Measurements from ENCODE around the gene TEP1.
"Not testable (repeated sequence)": the region's sequence is repeated elsewhere in the genome, so short reads cannot be mapped to it uniquely, and the experiment has no call there.

The TEP1 gene

DNA sequence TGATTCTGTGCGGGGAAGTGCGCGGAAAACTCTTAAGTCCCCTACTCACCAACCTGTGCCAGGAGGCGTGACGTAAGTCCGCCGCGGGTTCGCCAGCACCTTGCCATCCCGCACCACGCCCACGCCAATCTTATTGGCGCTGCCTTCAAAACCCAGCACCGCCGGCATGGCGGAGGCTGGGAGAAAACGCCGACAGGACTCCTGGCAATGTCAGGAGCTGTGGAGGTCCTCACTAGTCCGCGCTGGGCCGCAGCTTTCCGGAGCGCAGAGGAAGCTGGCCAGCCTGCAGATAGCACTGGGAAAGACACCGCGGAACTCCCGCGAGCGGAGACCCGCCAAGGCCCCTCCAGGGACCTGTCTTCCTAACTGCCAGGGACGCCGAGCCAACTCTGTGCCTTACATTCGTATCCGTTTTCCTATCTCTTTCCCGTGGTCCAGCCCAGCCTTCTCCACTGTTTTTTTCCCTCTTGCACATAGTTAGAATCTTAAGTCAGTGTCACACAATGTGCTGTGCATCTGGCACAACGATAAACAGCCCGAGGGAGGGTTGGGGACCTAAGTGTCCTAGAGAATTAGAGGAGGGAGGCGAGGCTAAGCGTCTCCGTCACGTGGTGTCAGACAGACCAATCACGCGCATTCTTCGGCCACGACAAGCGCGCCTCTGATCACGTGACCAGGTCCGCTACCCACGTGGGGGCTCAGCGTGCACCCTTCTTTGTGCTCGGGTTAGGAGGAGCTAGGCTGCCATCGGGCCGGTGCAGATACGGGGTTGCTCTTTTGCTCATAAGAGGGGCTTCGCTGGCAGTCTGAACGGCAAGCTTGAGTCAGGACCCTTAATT is 41.4 kb upstream of the TEP1 start, which contains the start of the genes APEX1 and OSGEP:
Gene APEX1, plus strand, starts transcription at position 711 of the 839 bp plus-strand sequence. CDS start 420 bp downstream, outside the sequence.
Gene OSGEP, minus strand, starts transcription at position 297 of the 839 bp plus-strand sequence. Its CDS starts 129 bp downstream, at position 168.
- peaks cover 0 to 9% of the 10 kb centered on the region in 2 donors for H3K4me1 ChIP-seq (ENCODE audit: control insufficient read depth in 2 of 2, insufficient read depth in 1 of 2, low read depth in 1 of 2, low read length in 2 of 2)
- H2BK12ac ChIP-seq (ENCODE audit: low read length): no peak within 1 kb of the TSS
- H2BK5ac ChIP-seq (ENCODE audit: low read length): peak within 1 kb of the TSS; percentile 84
- DNase-seq (ENCODE audit: low spot score): peak; percentile 98
- H3K79me1 ChIP-seq (ENCODE audit: low read depth, low read length): peaks cover 1% of the 10 kb centered on the region
- H3K36me3 ChIP-seq (replicated peaks in 1 of 2; ENCODE audit: control insufficient read depth in 2 of 2, insufficient read depth in 2 of 2, low read length in 2 of 2): peaks cover 43 to 72% of the 10 kb centered on the region in 2 donors
- WGBS, 2 donors (ENCODE audit: extremely low coverage in 2 of 2, insufficient read length in 2 of 2, insufficient replicate concordance in 1 of 2): no CpG with 5 or more reads among the region's 56 CpGs
- H3K27me3 ChIP-seq (ENCODE audit: control insufficient read depth in 3 of 3, insufficient read depth in 3 of 3, low read depth in 1 of 3, low read length in 3 of 3): no peaks in the 10 kb centered on the region
- no peaks in the 10 kb centered on the region for H3K9me3 ChIP-seq (replicated peaks in 1 of 2; ENCODE audit: control insufficient read depth in 2 of 2, insufficient read depth in 1 of 2, low read depth in 1 of 2, low read length in 2 of 2)
- peak within 1 kb of the TSS; percentile 79 to 94 for H3K4me3 ChIP-seq (ENCODE audit: low read length in 2 of 2)
- no peak within 1 kb of the TSS for H2BK120ac ChIP-seq (ENCODE audit: low read depth, low read length)
- H4K8ac ChIP-seq (ENCODE audit: low read depth, low read length): peak within 1 kb of the TSS; percentile 31
- H2BK15ac ChIP-seq (ENCODE audit: low read length): peak within 1 kb of the TSS; percentile 55
- peak within 1 kb of the TSS; percentile 87 for H2AFZ ChIP-seq (ENCODE audit: low read length)
- H3K4me2 ChIP-seq (ENCODE audit: insufficient read depth, low read length, poor library complexity, severe bottlenecking): peak within 1 kb of the TSS; percentile 69
- peak within 1 kb of the TSS; percentile 97 for H3K18ac ChIP-seq (ENCODE audit: low read length)
- peak within 1 kb of the TSS; percentile 78 for H3K23ac ChIP-seq (ENCODE audit: low read depth, low read length, poor library complexity)
- H4K91ac ChIP-seq (ENCODE audit: low read depth, low read length, poor library complexity): no peak within 1 kb of the TSS
- peak within 1 kb of the TSS; percentile 93 for H3K27ac ChIP-seq (replicated peaks; ENCODE audit: low read length)
- H3K9ac ChIP-seq (ENCODE audit: low read depth, low read length, poor library complexity): peak within 1 kb of the TSS; percentile 93
- no peak within 1 kb of the TSS for H3K4ac ChIP-seq (ENCODE audit: low read length)
- H3K14ac ChIP-seq (ENCODE audit: low read length): no peak within 1 kb of the TSS
- no peak within 1 kb of the TSS for H2AK5ac ChIP-seq (ENCODE audit: low read depth, low read length)

GRCh38 chr14:20452831-20453230 is 39.5 kb upstream of the TEP1 start:
- not testable (repeated sequence) for DNase-seq (ENCODE audit: low spot score)

DNA sequence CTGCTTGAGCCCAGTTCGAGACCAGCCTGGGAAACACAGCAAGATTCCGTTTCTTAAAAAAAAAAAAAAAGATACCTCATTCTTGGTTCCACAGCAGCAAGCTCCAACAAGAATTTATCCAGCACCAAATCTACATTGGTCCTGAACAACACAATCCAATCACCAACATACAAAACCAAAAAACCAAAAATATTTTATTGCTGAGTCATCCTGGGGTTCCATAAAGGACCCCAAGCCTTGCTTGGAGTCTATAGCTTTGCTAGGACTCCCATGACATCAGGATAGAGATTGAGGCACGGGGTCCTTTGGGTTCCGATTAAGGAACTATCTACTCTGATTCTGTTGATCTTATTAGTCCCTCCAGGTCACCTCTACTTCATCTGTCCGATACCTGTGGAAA is 33.6 kb upstream of the TEP1 start:
- Histone ChIP-seq H2AK5ac (ENCODE audit: low read depth, low read length) (no peak overlapping the region), H4K8ac (ENCODE audit: low read depth, low read length) (no peak overlapping the region), H3K9ac (ENCODE audit: low read depth, low read length, poor library complexity) (no peak overlapping the region), H3K36me3 (replicated peaks in 1 of 2; ENCODE audit: control insufficient read depth in 2 of 2, insufficient read depth in 2 of 2, low read length in 2 of 2) (peaks cover 39 to 77% of the 10 kb centered on the region in 2 donors), H2BK15ac (ENCODE audit: low read length) (no peak overlapping the region), H3K4me2 (ENCODE audit: insufficient read depth, low read length, poor library complexity, severe bottlenecking) (no peak overlapping the region), H4K91ac (ENCODE audit: low read depth, low read length, poor library complexity) (no peak overlapping the region), H3K4ac (ENCODE audit: low read length) (no peak overlapping the region), H3K18ac (ENCODE audit: low read length) (no peak overlapping the region), H3K4me1 (ENCODE audit: control insufficient read depth in 2 of 2, insufficient read depth in 1 of 2, low read depth in 1 of 2, low read length in 2 of 2) (no peaks in the 10 kb centered on the region), H3K27me3 (ENCODE audit: control insufficient read depth in 3 of 3, insufficient read depth in 3 of 3, low read depth in 1 of 3, low read length in 3 of 3) (no peaks in the 10 kb centered on the region), H2BK5ac (ENCODE audit: low read length) (no peak overlapping the region), H3K79me1 (ENCODE audit: low read depth, low read length) (no peaks in the 10 kb centered on the region), H3K14ac (ENCODE audit: low read length) (no peak overlapping the region), H2BK12ac (ENCODE audit: low read length) (no peak overlapping the region), H3K27ac (replicated peaks; ENCODE audit: low read length) (no peak overlapping the region), H3K4me3 (ENCODE audit: low read length in 2 of 2) (no peak overlapping the region), H2BK120ac (ENCODE audit: low read depth, low read length) (no peak overlapping the region), H3K23ac (ENCODE audit: low read depth, low read length, poor library complexity) (no peak overlapping the region), H3K9me3 (replicated peaks in 1 of 2; ENCODE audit: control insufficient read depth in 2 of 2, insufficient read depth in 1 of 2, low read depth in 1 of 2, low read length in 2 of 2) (no peaks in the 10 kb centered on the region), H2AFZ (ENCODE audit: low read length) (no peak overlapping the region)
- WGBS, 2 donors (ENCODE audit: extremely low coverage in 2 of 2, insufficient read length in 2 of 2, insufficient replicate concordance in 1 of 2): no CpG with 5 or more reads among the region's 5 CpGs
- no peak for DNase-seq (ENCODE audit: low spot score)

More at GRCh38 chr14:20452831-20453230, 39.5 kb upstream of the TEP1 start:
- not testable (repeated sequence) for H2BK120ac ChIP-seq (ENCODE audit: low read depth, low read length); H4K8ac ChIP-seq (ENCODE audit: low read depth, low read length); H3K4ac ChIP-seq (ENCODE audit: low read length); H3K4me2 ChIP-seq (ENCODE audit: insufficient read depth, low read length, poor library complexity, severe bottlenecking); H2BK5ac ChIP-seq (ENCODE audit: low read length); H3K18ac ChIP-seq (ENCODE audit: low read length); H3K23ac ChIP-seq (ENCODE audit: low read depth, low read length, poor library complexity); H3K27ac ChIP-seq (replicated peaks; ENCODE audit: low read length); H3K14ac ChIP-seq (ENCODE audit: low read length); H2AK5ac ChIP-seq (ENCODE audit: low read depth, low read length); H2AFZ ChIP-seq (ENCODE audit: low read length); H3K27me3 ChIP-seq (ENCODE audit: control insufficient read depth in 3 of 3, insufficient read depth in 3 of 3, low read depth in 1 of 3, low read length in 3 of 3); H3K9me3 ChIP-seq (replicated peaks in 1 of 2; ENCODE audit: control insufficient read depth in 2 of 2, insufficient read depth in 1 of 2, low read depth in 1 of 2, low read length in 2 of 2); H4K91ac ChIP-seq (ENCODE audit: low read depth, low read length, poor library complexity); H3K4me3 ChIP-seq (ENCODE audit: low read length in 2 of 2); H3K4me1 ChIP-seq (ENCODE audit: control insufficient read depth in 2 of 2, insufficient read depth in 1 of 2, low read depth in 1 of 2, low read length in 2 of 2); H3K9ac ChIP-seq (ENCODE audit: low read depth, low read length, poor library complexity); H3K79me1 ChIP-seq (ENCODE audit: low read depth, low read length); H2BK12ac ChIP-seq (ENCODE audit: low read length); H2BK15ac ChIP-seq (ENCODE audit: low read length)
- H3K36me3 ChIP-seq (replicated peaks in 1 of 2; ENCODE audit: control insufficient read depth in 2 of 2, insufficient read depth in 2 of 2, low read length in 2 of 2): peaks cover 38 to 72% of the 10 kb centered on the region in 2 donors
- WGBS, 2 donors (ENCODE audit: extremely low coverage in 2 of 2, insufficient read length in 2 of 2, insufficient replicate concordance in 1 of 2): no CpG with 5 or more reads among the region's 8 CpGs

GRCh38 chr14:20443650-20444049 is 30.3 kb upstream of the TEP1 start:
- H3K14ac ChIP-seq (ENCODE audit: low read length): not testable (repeated sequence)
- no CpG with 5 or more reads among the region's 4 CpGs for WGBS, 2 donors (ENCODE audit: extremely low coverage in 2 of 2, insufficient read length in 2 of 2, insufficient replicate concordance in 1 of 2)

More at GRCh38 chr14:20443650-20444049, 30.3 kb upstream of the TEP1 start:
- not testable (repeated sequence) for H3K27ac ChIP-seq (replicated peaks; ENCODE audit: low read length); H2BK15ac ChIP-seq (ENCODE audit: low read length); DNase-seq (ENCODE audit: low spot score); H3K4me3 ChIP-seq (ENCODE audit: low read length in 2 of 2); H2BK5ac ChIP-seq (ENCODE audit: low read length); H4K8ac ChIP-seq (ENCODE audit: low read depth, low read length); H2AK5ac ChIP-seq (ENCODE audit: low read depth, low read length); H2BK12ac ChIP-seq (ENCODE audit: low read length); H3K4ac ChIP-seq (ENCODE audit: low read length); H3K23ac ChIP-seq (ENCODE audit: low read depth, low read length, poor library complexity); H3K27me3 ChIP-seq (ENCODE audit: control insufficient read depth in 3 of 3, insufficient read depth in 3 of 3, low read depth in 1 of 3, low read length in 3 of 3); H2BK120ac ChIP-seq (ENCODE audit: low read depth, low read length); H3K18ac ChIP-seq (ENCODE audit: low read length); H3K79me1 ChIP-seq (ENCODE audit: low read depth, low read length); H2AFZ ChIP-seq (ENCODE audit: low read length); H3K9ac ChIP-seq (ENCODE audit: low read depth, low read length, poor library complexity); H3K4me2 ChIP-seq (ENCODE audit: insufficient read depth, low read length, poor library complexity, severe bottlenecking); H3K4me1 ChIP-seq (ENCODE audit: control insufficient read depth in 2 of 2, insufficient read depth in 1 of 2, low read depth in 1 of 2, low read length in 2 of 2); H4K91ac ChIP-seq (ENCODE audit: low read depth, low read length, poor library complexity); H3K9me3 ChIP-seq (replicated peaks in 1 of 2; ENCODE audit: control insufficient read depth in 2 of 2, insufficient read depth in 1 of 2, low read depth in 1 of 2, low read length in 2 of 2)
- peaks cover 25 to 45% of the 10 kb centered on the region in 2 donors for H3K36me3 ChIP-seq (replicated peaks in 1 of 2; ENCODE audit: control insufficient read depth in 2 of 2, insufficient read depth in 2 of 2, low read length in 2 of 2)

Data from neuronal stem cell (in vitro differentiated cells).